GM12892 (cell line): ENCODE data around the gene SOAT1.

ENCODE experiments used
- DNase-seq: peaks from one replicate; pipeline ENCODE4 v3.0.0; 2011; ENCODE audit not compliant: insufficient read length
- FAIRE-seq: peaks from 2 replicates; lab custom pipeline; 2011; peaks lifted over from hg19 to GRCh38; lab: Jason Lieb, UNC
- POLR2A ChIP-seq: IDR thresholded peaks from 2 replicates; pipeline ENCODE4 v1.6.1; 2011; ENCODE audit warnings: low read depth, low read length, control low read depth
- POLR2AphosphoS5 ChIP-seq: IDR thresholded peaks from 2 replicates; pipeline ENCODE4 v1.6.1; 2011; ENCODE audit warnings: low read depth, low read length, control low read depth
- TAF1 ChIP-seq: IDR thresholded peaks from 2 replicates; pipeline ENCODE4 v1.6.1; 2011; ENCODE audit warnings: low read depth, mild to moderate bottlenecking, control low read depth, low read length, borderline replicate concordance

Gene SOAT1

GRCh38 chr1:179283992-179284391, 9.6 kb upstream of the SOAT1 start:
- TF ChIP-seq TAF1 (no peak), POLR2A (no peak), POLR2AphosphoS5 (no peak)
- DNase-seq (no peak), FAIRE-seq (no peak)

- FAIRE-seq (no peak), DNase-seq (no peak)
- TF ChIP-seq POLR2A, result no peak
- no peak for TF ChIP-seq POLR2AphosphoS5
- TF ChIP-seq TAF1, result no peak
These were observed 5.7 kb upstream of the SOAT1 start for GRCh38 chr1:179287946-179288345.

- no peak for DNase-seq
- TF ChIP-seq TAF1, result no peak
- no peak for TF ChIP-seq POLR2A
- no peak for TF ChIP-seq POLR2AphosphoS5
- no peak for FAIRE-seq
These were observed 4.6 kb upstream of the SOAT1 start for GRCh38 chr1:179288977-179289376.

GRCh38 chr1:179295164-179295755, 1.7 kb downstream of the SOAT1 start:
- DNase-seq, result no peak
- FAIRE-seq, result no peak

GRCh38 chr1:179296356-179297104, 2.9 kb downstream of the SOAT1 start:
- TF ChIP-seq POLR2A (no peak), TAF1 (no peak), POLR2AphosphoS5 (no peak)
- FAIRE-seq, result no peak
- DNase-seq, result no peak

More at GRCh38 chr1:179295164-179295755, 1.7 kb downstream of the SOAT1 start:
- TF ChIP-seq POLR2A (no peak), TAF1 (no peak), POLR2AphosphoS5 (no peak)

GRCh38 chr1:179297105-179297378, 3.4 kb downstream of the SOAT1 start:
- DNase-seq, result no peak
- no peak for TF ChIP-seq POLR2A
- TF ChIP-seq POLR2AphosphoS5, result no peak
- TF ChIP-seq TAF1, result no peak
- FAIRE-seq, result no peak

- DNase-seq, result no peak
- TF ChIP-seq POLR2AphosphoS5 (no peak), POLR2A (no peak), TAF1 (no peak)
- FAIRE-seq, result no peak
These were observed 5.4 kb downstream of the SOAT1 start for GRCh38 chr1:179298952-179299351.

- FAIRE-seq (no peak), DNase-seq (no peak)
- TF ChIP-seq POLR2A, result no peak
- TF ChIP-seq TAF1, result no peak
- TF ChIP-seq POLR2AphosphoS5, result no peak
These were observed 6.5 kb downstream of the SOAT1 start for GRCh38 chr1:179300112-179300511.

GRCh38 chr1:179302070-179302469, 8.5 kb downstream of the SOAT1 start:
- FAIRE-seq (no peak), DNase-seq (no peak)
- TF ChIP-seq POLR2A, result no peak
- TF ChIP-seq POLR2AphosphoS5, result no peak
- TF ChIP-seq TAF1, result no peak

GRCh38 chr1:179303200-179303785, 9.7 kb downstream of the SOAT1 start:
- no peak for FAIRE-seq
- no peak for DNase-seq
- no peak for TF ChIP-seq POLR2AphosphoS5
- no peak for TF ChIP-seq POLR2A
- no peak for TF ChIP-seq TAF1

GRCh38 chr1:179305450-179305849, 11.9 kb downstream of the SOAT1 start:
- DNase-seq, result no peak
- FAIRE-seq, result no peak
- no peak for TF ChIP-seq POLR2AphosphoS5
- TF ChIP-seq TAF1, result no peak
- no peak for TF ChIP-seq POLR2A

- FAIRE-seq, result no peak
- no peak for DNase-seq
- TF ChIP-seq POLR2A (no peak), POLR2AphosphoS5 (no peak)
These were observed 16.7 kb downstream of the SOAT1 start for GRCh38 chr1:179310291-179310690.

- no peak for FAIRE-seq
- TF ChIP-seq POLR2A, result no peak
- no peak for TF ChIP-seq TAF1
- TF ChIP-seq POLR2AphosphoS5, result no peak
- no peak for DNase-seq
These were observed 17.1 kb downstream of the SOAT1 start for GRCh38 chr1:179310721-179311120.
